Measurements from ENCODE around the gene SEMG1.

Gene SEMG1

DNA sequence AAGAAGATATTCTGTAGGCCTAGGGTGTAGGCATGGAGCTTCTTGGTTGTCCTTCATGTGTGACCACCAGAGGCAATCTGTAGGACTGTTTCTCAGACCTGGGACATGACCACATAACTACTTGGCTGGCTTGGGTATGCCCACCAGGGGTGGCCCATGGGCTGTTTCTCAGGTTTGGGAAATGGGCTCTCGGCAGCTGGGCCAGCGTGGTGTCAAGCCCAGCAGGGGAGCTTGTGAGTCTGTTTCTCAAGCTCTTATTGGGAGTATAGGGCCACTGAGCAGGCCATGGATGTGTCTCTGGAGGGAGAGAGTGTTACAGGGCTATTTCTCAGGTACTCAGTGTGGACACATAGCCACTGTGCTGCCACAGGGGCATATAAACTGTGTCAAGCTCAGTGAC, 11.8 kb downstream of the SEMG1 start:
- no peak for DNase-seq
- intact Hi-C loops (cut with DNase I): no loop called here

DNA sequence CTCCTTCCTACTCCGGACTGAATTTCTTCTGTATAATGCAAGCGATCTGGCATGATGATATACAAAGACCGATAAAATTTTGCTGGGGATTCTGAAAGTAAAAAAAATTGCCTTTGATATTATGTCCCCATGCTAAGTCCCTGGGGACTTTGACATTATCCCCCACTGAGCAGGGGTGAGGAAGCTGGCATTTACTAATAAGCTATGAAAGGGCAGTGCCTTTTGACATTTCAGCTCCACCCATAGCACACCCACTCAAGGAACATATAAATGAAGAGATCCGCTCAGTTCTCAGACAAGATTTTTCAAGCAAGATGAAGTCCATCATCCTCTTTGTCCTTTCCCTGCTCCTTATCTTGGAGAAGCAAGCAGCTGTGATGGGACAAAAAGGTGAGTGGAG, 14.2 kb downstream of the SEMG1 start, which contains the start of gene SEMG2:
Gene SEMG2, plus strand, starts transcription at position 298 of the 400 bp plus-strand sequence. Its CDS starts 17 bp downstream, at position 315.
- no peak for DNase-seq
- intact Hi-C loops (cut with DNase I): no loop called here

DNA sequence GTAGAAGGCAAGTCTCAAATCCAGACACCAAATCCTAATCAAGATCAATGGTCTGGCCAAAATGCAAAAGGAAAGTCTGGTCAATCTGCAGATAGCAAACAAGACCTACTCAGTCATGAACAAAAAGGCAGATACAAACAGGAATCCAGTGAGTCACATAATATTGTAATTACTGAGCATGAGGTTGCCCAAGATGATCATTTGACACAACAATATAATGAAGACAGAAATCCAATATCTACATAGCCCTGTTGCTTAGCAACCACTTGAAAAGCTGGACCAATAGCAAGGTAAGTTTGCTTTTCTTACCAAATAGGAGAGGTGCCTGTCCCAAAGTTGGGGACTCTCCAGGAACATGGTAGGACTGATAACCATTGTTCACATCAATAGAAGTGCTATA, 16.3 kb downstream of the SEMG1 start:
- DNase-seq: no peak

DNA sequence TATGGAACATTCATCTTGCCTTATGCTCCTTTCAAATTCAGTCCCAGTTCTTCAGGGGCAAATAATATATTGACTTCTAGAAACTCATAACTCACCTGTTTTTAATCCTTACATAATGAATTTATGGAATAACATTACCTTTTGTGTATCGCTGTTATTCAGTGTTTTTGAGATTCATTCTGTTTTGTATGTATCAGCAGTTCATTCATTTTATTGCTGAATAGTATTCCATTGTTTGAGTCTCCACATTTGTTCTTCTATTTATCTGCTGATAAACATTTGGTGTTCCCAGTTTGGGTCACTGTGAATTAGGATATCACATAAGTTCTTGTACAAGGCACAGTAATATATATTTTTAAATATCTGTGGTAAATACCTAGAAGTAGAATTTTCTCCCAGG, 19.5 kb downstream of the SEMG1 start:
- no peak for DNase-seq
- intact Hi-C loops (cut with DNase I): no loop called here

More for the DNA sequence above, 16.3 kb downstream of the SEMG1 start:
- intact Hi-C loops (cut with DNase I): no loop called here

DNA sequence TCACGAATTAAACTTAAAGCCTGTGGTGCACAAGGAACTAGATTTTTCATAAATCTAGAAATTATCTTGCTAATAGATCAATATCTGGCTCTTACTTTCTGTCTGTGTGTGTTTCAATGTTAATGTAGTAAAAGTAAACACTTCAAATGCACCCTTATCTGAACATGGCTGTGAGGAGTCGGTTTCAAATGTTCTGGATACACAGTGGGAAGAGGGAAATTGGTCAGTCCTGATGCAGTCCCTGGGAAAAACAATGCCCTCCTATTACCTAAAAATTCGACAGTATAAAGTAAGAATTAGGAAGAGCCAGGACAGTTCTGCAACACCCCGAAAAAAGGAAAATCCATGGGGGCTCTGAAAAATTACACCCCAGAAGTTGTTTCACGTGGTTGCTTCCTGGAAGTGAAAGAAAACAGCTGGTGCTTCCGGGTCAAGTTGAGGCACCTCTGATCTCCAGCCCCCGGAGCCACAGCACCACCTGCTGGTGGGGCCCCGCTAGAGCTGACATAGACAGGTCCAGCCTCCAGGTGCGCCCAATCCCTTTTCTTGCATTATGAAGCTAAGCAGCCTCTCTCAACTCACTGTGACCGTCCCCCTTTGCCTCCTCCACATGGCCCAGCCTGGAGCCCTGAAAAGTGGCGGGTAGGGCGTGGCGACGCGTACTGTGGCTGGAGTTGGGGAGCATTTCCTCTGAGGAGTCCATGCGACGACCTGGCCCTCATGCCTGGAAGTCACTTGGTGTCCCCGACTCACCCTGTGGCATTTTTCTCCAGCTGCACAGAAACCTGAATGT, 22.6 kb downstream of the SEMG1 start:
- intact Hi-C loops (cut with DNase I): no loop called here
- peak in 1 of 10 donors; percentile 55 for DNase-seq

DNA sequence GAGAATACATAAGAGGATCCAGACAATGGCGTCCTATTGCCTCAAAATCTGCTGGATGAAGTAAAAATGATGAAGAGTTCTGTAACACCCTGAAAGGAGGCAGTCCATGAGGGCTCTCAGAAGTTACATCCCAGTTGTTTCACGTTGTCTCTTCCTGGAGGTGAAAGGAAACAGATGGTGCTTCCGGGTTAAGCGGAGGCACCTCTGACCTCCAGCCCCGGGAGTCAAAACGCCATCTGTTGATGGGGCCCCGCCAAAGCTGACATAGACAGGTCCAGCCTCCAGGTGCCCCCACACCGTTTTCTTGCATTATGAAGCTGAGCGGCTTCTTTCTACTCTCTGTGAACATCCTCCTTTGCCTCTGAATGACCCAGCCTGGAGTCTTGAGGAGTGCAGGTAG, 23.8 kb downstream of the SEMG1 start:
- DNase-seq: peak in 2 of 10 donors; percentile 31 to 45
- intact Hi-C loops (cut with DNase I): no loop called here

DNA sequence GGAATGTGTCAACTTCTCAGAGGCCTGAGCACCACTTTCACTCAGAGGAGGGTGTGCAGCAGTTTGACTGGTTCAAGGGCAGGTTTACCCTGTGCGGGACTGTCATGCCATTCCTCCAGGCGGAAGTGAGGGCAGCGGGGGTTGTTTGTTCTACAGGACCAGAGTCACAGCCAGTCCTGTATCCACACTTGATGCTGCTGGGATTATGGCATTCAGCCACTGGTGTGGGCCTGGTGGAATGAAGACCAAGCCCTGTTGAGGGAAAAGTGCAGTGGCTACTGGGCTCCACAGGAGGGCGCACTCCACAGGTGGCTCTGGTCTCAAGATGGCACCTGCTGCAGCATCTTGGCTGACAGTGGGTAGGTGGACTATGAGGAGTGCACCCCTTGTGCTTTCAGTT, 29.2 kb downstream of the SEMG1 start:
- DNase-seq: peak in 2 of 10 donors; percentile 47 to 59
- intact Hi-C loops (cut with DNase I): no loop called here

DNA sequence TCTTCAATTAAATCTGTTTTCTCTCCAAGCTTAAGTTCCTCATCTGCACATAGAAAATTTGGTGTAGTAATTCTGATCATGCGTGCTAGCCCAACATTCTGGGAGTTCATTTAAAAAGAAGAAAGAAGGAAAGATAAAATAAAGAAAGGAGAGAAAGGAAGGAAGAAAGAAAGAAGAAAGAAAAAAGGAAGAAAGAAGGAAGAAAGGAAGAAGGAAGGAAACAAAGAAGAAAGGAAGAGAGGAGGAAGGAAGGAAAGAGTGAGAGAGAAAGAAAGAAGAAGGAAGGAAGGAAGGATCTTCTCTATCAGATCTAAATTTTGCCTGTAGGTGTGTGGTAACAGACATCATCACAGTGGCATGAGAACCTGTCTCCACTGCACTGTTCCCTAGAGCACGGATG, 31.3 kb downstream of the SEMG1 start:
- intact Hi-C loops (cut with DNase I): no loop called here
- DNase-seq: no peak

DNA sequence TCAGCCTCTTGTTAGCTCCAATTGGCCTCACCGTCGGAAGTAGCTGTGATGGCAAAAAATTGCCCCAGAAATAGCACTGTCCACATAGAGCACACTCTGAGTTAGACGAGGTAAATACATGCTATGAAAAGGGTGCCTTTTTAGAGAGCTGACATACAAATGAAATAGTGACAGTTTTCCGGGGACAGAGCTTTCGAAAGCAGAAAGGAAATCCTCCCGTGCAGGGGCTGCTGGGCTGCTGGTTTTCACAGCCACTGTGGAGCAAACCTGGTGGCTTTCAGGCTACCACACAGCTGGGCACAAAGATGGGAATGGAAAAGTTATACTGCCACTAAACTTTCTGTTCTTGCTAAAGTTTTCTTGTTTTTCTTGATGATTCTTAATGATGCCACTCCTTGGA, 39.3 kb downstream of the SEMG1 start:
- intact Hi-C loops (cut with DNase I): no loop called here

DNA sequence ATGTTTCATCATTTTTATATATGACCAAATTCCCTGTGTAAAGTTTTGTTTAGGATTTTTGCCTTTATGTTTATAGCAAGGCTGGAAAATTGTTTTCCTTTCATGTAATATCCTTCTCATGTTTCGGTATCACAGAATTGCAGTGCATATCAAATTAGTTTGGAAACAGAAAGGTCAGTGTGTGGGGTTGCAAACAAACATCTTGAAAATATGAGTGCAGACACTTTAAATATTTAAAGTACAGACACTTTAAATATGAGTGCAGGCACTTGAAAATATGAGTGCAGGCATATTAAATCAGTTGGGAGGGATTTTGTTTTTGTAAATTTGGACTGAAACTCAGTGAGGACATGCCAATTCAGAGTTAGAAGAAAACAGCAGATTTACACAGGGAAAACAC, 41.0 kb downstream of the SEMG1 start:
- intact Hi-C loops (cut with DNase I): no loop called here
- DNase-seq: no peak

More for the DNA sequence above, 39.3 kb downstream of the SEMG1 start:
- no peak for DNase-seq

DNA sequence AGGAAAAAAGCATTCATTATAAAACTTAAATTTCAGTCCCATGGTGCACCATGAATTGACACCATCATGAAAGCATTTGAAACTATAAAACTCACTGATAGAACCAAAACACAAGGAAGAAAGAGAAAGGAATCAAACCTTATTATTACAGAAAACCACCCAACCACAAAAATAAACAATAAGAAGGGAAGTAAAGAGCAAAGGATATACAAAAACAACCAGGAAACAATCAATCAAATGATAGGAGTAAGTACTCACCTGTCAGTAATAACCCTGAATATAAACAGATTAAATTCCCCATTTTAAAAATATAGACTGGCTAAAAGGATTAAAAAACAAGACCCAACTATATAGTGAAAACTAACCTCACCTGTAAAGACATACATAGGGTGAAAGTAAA, 41.8 kb downstream of the SEMG1 start:
- intact Hi-C loops (cut with DNase I): no loop called here
- no peak for DNase-seq

DNA sequence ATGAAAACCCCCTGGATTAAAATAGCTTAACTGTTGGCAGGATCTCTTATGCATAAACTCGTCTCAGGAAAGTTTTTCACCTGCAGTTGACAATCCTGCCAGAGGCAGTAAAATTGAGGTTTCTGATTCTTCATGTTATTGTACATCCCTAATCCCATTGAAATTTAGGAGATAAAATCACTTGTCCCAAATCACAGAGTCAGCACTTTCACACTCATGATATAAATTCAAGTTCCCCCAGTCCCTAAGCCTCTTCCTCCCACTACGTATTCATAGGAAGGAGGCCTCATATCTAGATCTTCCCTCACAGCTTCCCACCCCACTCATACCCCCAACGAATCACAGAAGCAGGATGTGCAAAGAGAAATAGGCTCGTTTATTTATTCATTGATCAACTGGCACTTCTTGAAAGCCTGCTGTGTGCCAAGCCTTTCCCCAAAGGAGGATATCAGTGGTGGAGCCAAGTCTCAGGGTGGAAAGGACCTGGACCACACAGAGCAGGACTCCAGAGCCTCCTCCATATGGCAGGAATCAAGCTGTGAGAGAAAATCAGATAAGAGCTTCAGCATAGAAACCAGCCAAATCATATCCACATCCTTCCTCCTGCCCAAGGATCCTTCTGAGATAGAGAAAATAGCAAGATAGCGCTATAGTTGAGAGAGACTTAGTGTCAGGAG, 45.2 kb downstream of the SEMG1 start:
- intact Hi-C loops (cut with DNase I): no loop called here
- DNase-seq: no peak

DNA sequence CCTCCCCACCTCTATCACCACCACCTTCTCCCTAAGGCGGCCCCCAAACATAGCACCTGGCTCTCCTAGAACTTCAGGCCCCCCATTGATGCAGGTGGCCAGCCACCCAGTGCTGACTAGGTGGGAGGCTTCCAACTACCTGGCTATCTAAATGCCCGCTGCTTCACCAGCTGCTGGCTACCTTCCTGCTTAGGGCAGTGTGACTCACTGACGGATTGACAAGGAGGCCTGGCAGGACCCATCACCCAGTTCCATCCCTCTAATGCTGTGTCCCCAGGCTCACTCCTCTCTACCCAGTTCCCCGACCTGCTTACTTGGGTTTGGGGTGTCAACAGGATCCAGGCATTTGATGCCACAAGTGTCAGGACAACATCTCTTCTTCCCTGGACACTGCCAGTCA, 46.4 kb downstream of the SEMG1 start:
- intact Hi-C loops (cut with DNase I): no loop called here
- no peak for DNase-seq

DNA sequence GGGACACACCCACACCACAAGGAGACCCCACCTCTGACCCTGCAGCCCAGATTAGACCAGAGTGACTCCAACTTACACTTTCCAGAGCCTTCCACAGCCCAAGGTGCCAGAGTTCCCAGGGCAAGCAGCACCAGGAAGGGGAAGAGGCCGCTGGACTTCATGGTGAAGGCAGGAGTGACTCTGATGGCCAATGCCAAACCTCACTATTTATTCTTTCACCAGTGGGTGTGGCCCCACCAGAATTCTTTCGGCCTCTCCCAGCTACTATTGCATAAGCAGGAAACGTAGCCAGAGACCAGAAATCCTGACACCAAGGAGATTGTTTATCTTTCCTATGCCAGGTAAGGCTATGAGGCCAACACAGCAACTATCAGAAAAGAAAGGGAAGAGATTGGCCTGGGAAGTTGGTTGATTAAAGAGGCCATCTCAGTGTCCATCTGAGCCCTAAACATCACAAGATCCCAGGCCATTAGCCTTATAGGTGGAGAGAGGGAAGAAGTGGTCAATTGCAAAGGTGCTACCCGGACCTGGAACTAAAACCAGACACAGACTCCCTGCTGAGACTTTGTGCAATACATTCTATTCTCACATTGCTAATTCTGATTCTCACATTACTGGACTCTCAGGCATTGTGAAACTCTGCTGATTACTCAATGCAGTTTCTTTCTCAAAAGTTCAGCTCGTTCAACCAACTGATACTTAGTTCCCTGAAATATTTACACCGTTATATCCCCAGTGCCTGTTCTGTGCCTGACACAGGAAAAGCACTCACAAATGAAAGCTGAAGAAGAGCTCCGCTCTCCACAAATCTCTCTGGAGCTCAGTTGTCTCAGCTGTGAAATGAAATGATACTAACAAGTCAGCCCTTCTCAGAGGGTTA, 47.8 kb downstream of the SEMG1 start, which contains the start of gene SLPI:
Gene SLPI, minus strand, starts transcription at position 182 of the 880 bp plus-strand sequence. Its CDS starts 21 bp downstream, at position 161.
- no peak for DNase-seq

DNA sequence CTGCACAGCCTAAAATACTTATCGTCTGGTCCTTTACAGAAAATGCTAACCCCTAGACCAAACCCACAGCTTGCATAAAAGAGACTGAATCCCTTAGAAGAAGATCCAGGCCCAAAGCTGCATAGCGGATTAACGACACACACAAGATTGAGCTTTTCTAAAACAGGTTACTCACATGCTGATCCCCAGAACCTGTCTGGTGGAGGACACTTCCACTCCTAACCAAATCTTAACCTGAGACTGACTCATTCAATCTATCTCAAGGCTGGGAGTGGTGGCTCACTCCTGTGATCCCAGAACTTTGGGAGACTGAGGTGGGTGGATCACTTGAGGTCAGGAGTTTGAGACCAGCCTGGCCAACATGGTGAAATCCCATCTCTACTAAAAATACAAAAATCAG, 50.3 kb downstream of the SEMG1 start:
- intact Hi-C loops (cut with DNase I): no loop called here

More for the DNA sequence above, 47.8 kb downstream of the SEMG1 start, which contains the start of gene SLPI:
- intact Hi-C loops (cut with DNase I): no loop called here

DNA sequence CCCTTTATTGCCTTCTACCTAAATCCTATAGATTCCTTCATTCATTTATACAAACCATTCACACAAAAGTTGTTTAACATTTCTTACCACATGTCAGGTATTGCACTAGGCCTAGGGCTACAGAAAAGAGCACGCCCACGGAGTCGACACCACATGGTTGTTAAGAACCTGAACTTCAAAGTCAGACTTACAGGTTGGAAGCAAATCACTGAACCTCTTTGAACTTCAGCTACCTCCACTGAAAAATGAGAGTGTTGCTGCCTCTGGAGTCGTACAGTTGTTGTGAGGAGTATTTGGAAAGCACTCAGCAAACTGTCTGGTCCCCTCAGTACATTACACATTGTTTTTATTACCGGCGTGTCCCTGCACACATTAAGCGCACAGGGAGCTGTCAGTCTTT, 50.9 kb downstream of the SEMG1 start:
- DNase-seq: no peak
- intact Hi-C loops (cut with DNase I): no loop called here

More for the DNA sequence above, 50.3 kb downstream of the SEMG1 start:
- DNase-seq: no peak

DNA sequence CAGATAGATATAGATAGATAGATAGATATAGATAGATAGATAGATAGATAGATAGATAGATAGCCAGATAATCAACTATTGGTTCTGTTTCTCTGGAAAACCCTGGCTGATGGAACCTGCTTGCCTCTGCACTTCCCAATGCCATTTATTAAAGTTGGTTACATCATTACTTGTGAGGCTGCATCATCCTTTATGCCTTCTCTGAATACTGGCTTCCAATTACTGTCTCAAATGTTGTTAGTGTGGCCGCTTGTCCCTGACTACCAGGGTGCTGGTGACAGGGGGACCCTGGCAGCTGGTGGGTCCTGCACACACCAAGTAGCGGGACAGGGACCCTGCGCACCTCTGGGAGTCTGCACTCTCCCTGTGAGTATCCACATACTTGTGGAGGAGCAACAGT, 51.4 kb downstream of the SEMG1 start:
- DNase-seq: no peak
- intact Hi-C loops (cut with DNase I): no loop called here

DNA sequence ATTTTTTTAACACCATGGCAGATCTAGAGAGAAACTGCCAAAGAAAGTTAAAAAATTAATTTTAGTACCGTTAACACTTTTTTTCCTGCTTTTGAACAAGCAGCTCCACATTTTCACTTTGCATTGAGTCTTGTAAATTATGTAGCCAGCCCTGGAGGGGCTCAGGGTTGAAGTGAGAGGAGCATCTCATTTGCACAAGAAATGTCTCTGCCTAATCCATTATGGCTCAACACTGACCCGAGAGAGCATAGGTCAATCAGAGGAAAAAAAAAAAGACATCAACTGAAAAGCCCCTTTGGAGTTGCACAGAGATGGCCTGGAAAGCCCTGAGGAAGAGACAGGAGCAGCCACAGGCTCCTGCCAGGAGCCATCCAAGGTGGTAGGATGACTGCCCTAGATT, 51.8 kb downstream of the SEMG1 start:
- DNase-seq: no peak
- intact Hi-C loops (cut with DNase I): no loop called here

Measured in posterior cingulate gyrus (tissue), 11 donors.